Measurements from ENCODE around the gene GAMT.

GRCh38 chr19:1385816-1386215 is 15.5 kb downstream of the GAMT start:
- TF ChIP-seq POLR2A (IDR thresholded peaks at IDR 0.05; ENCODE audit: low read depth, low read length) (no peak), POLR2AphosphoS5 (IDR thresholded peaks at IDR 0.05; ENCODE audit: low read depth, low read length) (no peak)
